GM19035 (cell line): ENCODE measurements around the gene NAGPA.
"Not testable (repeated sequence)": the region's sequence is repeated elsewhere in the genome, so short reads cannot be mapped to it uniquely, and the experiment has no call there.

ENCODE experiments used
- ATAC-seq: cut with Tn5 transposase; IDR thresholded peaks from one replicate; pipeline ENCODE4 v1.9.1; 2021; ENCODE audit not compliant: unreplicated experiment

The NAGPA gene, protein sequence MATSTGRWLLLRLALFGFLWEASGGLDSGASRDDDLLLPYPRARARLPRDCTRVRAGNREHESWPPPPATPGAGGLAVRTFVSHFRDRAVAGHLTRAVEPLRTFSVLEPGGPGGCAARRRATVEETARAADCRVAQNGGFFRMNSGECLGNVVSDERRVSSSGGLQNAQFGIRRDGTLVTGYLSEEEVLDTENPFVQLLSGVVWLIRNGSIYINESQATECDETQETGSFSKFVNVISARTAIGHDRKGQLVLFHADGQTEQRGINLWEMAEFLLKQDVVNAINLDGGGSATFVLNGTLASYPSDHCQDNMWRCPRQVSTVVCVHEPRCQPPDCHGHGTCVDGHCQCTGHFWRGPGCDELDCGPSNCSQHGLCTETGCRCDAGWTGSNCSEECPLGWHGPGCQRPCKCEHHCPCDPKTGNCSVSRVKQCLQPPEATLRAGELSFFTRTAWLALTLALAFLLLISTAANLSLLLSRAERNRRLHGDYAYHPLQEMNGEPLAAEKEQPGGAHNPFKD

DNA sequence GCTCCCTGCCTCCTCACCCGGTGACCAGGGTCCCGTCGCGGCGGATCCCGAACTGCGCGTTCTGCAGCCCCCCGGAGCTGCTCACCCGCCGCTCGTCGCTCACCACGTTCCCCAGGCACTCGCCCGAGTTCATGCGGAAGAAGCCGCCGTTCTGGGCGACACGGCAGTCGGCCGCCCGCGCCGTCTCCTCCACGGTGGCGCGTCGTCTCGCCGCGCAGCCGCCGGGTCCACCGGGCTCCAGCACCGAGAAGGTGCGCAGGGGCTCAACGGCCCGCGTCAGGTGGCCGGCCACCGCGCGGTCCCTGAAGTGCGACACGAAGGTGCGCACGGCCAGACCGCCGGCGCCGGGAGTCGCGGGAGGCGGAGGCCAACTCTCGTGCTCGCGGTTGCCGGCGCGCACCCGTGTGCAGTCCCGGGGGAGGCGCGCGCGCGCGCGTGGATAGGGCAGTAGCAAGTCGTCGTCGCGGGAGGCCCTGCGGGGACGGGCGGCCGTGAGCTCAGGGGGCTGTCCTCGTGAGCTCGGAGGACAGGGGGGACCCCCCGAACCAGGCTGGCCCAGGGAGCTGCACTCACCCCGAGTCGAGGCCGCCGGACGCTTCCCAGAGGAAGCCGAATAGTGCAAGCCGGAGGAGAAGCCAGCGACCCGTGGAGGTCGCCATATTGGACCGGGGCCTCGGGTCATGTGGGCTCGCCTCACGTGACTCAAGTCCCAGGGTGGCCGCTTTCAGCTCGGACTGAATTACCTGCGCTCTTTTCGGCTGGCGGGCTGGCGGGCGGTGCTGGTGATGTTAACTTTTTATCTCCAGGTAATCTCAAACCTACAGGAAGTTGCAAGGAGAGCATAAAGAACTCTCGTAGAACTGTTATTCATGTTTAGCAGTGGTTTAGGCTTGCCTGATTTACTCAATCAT lies at the start of gene NAGPA:
Gene NAGPA, minus strand, starts transcription at position 680 of the 911 bp plus-strand sequence. Its CDS starts 21 bp downstream, at position 659.
- peak; percentile 93 for ATAC-seq

DNA sequence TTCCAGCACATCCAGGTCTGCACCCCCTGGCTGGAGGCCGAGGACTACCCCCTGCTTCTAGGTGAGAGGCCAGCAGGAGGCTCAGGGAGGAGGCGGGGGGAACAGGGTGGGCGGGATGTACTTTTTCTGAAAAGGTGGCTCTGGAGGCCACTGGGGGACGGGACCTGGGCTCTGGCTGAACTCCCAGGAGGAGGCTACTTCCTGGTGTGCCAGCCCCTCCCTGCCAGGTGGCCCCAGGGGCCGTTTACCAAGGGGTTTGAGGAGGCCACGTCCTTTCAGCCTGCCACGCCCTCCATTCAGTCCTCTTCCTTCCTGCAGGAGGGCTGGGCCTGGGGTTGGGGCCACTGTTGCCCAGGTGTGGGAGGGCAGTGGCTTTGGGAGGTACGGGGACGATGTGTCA lies 47.3 kb upstream of the NAGPA start:
- not testable (repeated sequence) for ATAC-seq

DNA sequence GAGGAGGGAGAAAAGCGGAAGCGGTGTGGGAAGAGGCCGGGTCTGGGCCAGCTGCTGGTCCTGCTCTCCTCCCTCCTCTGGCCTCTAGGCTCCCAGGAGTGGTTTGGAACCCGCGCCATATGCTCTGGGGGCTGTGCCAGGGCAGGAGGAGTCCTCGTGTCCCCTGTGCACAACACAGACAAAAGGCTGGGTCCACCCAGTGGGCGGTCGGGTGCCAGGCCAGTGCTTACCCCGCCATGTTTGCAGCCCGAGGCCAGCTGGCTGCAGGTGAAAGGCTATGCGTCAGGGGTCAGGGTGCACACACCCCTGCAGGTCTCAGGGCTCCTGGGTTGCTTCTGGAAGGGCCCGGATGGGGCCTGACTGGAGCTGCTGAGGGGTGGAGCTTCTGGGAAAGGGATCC lies 46.7 kb upstream of the NAGPA start:
- not testable (repeated sequence) for ATAC-seq

DNA sequence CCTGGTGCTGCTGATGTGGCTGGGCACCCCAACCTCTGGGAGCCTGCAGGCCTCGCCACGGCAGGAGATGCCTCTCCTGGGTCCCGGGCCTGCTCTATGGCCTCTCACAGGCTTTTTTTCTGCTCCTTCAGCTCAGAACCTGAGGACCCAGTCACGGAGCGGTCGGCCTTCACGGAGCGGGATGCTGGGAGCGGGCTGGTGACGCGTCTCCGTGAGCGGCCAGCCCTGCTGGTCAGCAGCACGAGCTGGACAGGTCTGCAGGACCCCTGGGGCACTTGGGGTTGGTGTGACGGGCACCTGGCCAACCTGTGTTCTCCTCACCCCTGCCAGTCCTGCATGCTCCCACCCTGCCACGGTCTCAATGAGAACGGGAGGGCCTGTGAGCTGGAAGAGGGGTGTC lies 44.9 kb upstream of the NAGPA start:
- ATAC-seq, result no peak

DNA sequence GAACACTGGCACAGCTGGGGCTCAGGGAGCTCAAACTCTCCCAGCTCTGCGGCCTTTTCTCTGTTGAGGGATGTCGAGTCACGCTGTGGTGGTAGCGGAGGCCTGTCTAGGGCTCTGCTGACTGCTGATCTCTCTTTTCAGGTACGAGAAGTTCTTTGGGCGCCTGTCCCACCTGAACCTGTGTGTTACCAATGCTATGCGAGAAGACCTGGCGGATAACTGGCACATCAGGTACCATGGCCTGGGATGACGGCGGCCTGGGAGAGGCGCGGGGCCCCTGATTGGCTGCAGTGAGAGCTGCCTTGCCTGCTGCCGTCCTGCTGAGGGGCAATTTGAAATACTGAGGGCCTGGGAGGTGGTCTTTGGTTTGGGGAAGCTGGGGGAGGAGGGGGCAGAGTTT lies 43.6 kb upstream of the NAGPA start:
- no peak for ATAC-seq

DNA sequence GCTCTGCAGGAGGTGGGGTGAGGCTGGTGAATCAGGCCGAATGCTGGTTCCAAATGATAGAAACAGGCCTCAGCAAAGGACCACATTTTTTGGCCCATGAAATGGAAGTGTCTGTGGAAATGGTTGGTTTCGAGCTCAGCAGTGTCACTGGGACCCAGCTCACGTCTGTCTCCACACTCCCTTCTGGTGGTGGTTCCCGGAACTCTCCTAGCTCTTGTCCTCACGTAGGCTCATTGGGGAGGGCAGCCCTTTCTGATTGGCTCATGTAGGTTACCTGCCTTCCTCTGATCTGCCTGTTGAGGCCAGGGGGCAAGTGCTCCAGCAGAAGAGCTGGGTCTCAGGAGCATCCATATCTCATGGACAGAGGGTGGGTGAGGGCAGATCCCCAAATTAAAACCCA lies 41.9 kb upstream of the NAGPA start:
- no peak for ATAC-seq

DNA sequence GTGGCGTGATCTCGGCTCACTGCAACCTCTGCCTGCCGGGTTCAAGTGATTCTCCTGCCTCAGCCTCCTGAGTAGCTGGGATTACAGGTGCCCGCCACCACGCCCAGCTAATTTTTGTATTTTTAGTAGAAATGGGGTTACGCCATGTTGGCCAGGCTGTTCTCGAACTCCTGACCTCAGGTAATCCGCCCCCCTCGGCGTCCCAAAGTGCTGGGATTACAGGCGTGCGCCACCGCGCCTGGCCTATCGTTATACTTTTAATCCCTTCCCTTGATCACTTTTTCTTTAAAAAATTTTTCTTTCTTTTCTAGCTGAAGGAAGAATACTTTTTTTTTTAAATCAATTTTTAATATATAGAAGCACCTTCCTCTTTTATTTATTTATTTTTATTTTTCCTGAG lies 40.0 kb upstream of the NAGPA start:
- ATAC-seq, result not testable (repeated sequence)

DNA sequence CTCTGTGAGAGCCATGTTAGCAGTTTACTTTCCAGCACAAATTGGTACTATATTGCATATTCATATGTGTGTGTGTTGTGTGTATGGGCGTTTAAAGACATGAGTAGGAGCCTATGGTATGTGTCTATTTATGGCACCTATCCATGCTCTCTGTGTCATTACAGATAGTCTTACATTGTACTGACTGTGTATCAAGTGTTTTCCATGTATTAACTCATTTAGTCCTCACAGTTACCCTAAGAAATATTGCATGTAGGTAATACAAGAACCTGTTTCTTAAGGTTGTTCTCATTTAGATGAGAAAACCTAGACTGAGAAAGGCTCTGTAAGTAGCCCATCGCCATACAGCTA lies 39.5 kb upstream of the NAGPA start:
- no peak for ATAC-seq

DNA sequence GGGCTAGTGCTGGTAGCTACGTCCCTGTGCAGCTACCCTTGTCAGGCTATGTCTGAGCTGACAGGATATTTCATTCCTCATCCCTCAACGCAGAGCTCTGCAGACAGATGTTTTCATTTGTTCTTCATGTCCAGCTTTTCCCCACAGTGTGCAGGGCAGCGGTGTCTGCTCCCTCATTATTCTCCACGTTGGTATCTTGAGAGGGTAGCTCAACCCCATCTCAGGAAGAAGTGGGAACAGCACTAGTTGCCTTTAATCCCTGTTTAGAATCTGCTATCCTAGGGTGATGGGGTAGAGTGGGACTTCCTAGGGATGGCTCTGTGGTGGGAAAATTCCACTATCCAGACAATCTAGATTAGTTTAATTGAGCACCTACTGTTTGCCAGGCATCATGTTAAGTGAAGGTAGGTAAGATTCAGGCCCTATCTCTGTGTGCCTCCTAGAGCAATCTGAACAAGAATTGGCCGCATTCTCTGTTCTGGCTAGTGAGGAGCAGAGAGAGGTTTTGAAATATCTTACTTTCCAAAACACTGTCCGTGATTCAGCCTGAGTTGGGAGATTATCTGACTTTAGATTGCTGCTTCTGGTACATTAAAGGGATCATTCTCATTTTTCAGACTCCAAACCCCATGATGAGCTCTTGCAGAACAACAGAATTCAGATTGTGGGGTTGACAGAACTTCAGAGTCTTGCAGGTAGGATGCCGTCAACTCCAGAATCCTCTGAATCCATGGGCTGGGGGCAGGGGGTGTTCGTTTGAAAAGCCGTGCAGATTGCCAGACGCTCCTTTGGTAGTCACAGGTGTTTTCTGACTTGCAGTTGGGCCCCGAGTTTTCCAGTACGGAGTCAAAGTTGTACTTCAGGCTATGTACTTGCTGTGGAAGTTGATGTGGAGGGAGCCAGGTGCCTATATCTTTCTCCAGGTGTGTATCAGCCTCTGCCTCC lies 38.9 kb upstream of the NAGPA start:
- no peak for ATAC-seq

DNA sequence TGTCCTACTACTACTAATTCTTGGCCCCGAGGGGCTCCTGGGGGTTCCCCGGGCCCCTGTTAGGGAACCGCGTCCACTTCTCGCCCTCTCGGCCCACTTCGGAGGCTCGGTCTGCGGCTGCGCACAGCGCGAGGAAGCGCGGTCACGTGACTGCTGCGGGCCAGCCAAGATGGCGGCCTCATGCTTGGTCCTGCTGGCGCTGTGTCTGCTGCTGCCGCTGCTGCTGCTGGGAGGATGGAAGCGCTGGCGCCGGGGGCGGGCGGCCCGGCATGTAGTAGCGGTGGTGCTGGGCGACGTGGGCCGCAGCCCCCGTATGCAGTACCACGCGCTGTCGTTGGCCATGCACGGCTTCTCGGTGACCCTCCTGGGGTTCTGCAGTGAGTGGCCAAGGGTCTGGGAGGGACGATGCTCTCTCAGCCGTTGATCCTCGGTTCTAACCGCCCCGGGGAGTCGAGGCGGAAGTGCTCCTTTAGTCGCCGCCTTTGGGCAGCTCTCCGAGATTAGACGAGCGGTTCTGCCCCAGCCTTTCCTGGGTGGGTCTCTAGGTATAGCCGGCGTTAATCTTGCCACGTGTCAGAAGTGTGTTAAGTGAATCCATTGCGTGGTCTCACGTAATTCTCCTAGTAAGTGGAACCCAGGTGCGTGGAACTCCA lies 38.1 kb upstream of the NAGPA start, which contains the start of gene ALG1:
Gene ALG1, plus strand, starts transcription at position 163 of the 653 bp plus-strand sequence. Its CDS starts 7 bp downstream, at position 170.
- ATAC-seq, result peak; percentile 80

DNA sequence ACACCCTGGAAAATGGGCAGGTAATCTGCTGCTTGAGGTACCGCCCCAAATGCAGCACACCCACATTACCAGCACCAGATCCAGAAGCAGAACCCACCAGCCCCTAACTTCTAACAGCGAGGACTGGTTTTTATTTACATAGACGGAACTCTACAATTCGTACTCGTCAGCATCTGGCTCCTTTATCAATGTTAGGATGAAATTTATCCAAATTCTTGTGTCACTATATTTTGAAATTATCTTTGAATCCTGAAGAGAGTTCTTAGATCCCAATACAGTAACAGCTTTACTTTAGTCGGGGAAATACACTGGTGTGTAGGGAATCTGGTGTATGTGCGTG lies 37.6 kb upstream of the NAGPA start:
- no peak for ATAC-seq

DNA sequence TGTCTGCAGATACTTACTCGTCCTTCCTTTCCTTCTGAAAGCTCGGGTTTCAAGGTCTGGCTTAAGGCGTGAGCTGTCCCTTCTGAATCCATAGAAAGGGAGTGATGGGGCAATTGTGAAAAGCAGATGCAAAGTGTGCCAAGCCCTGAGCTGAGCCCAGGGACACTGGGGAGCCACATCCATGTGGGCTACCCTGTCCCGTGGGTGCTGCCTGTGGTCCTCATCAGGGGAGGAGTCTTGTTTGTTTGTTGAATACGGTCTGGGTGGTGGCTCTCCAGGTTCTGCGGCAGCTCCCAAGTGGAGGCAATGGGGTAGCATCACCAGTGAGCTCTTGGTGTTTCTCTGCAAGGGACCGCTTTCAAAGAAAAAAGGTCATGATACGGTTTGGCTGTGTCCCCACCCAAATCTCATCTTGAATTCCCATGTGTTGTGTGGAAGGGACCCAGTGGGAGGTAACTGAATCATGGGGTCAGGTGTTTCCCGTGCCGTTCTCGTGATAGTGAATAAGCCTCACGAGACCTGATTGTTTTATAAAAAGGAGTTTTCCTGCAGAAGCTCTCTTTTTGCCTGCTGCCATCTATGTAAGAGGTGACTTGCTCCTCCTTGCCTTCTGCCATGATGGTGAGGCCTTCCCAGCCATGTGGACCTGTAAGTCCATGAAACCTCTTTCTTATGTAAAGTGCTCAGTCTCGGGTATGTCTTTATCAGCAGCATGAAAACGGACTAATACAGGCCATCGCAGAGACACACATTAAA lies 36.9 kb upstream of the NAGPA start:
- no peak for ATAC-seq

DNA sequence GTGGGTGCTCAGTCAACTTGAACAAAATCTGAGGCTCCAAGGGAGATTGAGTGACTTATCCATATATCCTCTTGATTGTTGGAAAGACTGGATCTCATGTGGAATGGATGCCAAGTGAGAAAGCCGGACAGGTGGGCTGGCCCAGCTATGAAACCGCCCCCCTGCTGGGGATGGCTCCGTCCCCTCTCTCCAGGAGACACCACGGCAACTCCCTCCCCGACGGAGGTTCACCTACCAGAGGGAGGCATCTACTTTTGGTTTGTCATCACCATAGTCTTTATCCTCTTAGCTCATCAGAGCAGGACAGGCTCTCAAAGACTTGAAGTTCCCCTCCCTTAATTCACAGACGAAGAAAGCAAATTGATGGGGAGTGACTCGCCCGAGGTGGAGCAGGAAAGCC lies 36.1 kb upstream of the NAGPA start:
- no peak for ATAC-seq

DNA sequence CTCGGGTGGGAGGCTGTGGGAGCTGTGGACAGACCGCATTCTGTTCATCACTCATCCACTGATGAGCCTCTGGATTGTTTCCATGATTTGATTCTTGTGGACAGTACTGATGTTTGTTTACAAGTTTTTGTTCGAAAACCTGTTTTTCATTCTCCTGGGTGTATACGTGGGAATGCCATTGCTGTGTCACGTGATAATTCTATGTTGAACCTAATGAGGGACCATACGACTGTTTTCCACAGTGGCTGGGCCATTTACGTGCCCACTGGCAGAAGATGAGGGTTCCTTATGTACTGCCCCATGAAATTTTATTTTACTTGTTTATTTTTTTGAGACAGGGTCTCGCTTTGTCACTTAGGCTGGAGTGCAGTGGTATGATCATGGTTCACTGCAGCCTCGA lies 35.3 kb upstream of the NAGPA start:
- ATAC-seq, result no peak

DNA sequence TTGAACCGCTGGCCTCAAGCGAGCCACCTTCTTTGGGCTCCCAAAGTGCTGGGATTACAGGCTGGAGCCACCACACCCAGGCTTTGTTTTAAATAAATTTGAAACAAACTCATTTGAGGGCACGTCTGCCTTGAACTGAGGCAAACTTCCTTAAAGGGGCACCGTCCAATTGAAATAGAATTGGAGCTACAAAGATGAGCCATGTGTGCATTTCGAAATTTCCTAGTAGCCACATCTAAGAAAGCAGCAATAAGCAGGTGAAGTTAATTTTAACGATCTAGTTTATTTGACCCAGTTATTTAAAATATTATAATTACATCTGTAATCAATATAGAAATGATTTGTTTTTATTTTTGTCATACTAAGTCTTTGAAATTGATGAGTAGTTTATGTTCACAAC lies 32.8 kb upstream of the NAGPA start:
- ATAC-seq, result no peak

DNA sequence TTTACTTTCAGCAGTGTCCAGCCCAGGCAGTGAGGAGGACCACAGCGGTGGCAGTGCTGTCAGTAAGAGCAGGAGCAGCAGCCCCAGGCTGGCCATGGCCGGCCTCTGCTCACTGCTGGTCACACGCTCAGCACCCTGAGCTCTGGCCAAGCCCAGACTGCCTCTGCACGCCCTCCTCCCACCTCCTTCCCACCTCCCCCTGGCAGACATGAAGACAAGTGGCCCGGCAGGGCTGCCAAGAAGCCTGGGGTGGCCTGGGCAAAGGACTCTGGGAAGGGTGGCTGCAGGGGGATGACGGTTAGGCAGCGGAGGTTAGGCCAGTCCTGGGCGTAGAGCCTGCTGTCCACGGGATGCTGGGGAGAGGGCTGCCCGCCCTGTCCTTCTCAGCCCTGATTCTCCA lies 32.1 kb upstream of the NAGPA start, which contains the start of gene C16orf89:
Gene C16orf89, minus strand, starts transcription at position 144 of the 400 bp plus-strand sequence. Its CDS starts 48 bp downstream, at position 96.
- ATAC-seq, result no peak

DNA sequence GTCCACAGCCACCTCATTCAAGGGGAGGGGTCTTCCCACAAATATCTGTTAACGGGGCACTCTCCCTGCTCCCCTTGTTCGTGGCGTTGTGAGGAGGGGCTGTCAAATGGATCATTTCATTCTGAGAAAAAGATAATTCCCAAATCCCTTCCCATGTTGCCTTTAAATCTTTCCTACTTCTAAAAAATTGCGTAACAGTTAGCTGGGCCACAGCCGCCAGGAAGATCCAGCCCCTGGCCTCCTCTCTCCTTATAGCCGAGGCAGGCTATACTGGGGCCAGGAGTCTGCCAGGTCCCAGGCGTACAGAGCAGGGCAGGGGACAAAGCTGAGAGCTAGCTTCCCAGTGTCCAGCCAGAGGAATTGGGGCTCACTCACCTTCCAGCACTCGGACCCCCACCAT lies 31.6 kb upstream of the NAGPA start:
- no peak for ATAC-seq

DNA sequence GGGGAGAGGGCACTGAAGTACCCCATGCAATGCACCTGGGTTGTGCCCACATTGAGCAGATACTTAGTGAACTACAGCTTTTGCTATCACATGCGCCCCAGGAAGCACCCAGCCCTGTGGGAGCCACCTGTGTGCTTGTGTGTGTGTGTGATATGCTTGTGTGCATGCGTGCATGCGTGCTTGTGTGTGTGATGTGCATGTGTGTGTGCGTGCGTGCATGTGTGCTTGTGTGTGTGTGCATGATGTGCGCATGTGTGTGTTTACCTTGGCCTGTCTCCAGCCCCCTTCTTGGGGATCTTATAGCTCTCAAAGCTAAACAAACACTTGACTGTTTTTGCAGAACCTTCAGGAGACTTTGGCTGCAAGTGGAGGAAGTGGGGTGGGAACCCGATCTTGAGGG lies 31.2 kb upstream of the NAGPA start:
- no peak for ATAC-seq
